Activated CD4-positive, alpha-beta T cell treated with anti-CD3 and anti-CD28 coated beads for 36 hours (primary cell): ENCODE results near the gene HMGB4. TPM values are rescaled to one million over a fixed set of nuclear protein-coding genes. Genes with fewer than 3 reads are reported as not detected.

ENCODE experiments used
- ATAC-seq: fragments of 200-7000 bp; cut with Tn5 transposase; one replicate; pipeline ENCODE4 v1.10.0; 2021; ENCODE audit warnings: mild to moderate bottlenecking, moderate library complexity
- CTCF ChIA-PET: fragments of 350-600 bp; sonication (Branson Sonifier 250); formaldehyde crosslinking; loops from one replicate; lab custom pipeline; 2021; ENCODE audit warnings: antibody characterized with exemption; lab: Charles Lee
- POLR2A ChIA-PET: fragments of 350-600 bp; sonication (Branson Sonifier 250); formaldehyde crosslinking; loops from one replicate; lab custom pipeline; 2021; ENCODE audit warnings: antibody characterized with exemption, inconsistent platforms; lab: Charles Lee
- DNase-seq: peaks from one replicate; pipeline ENCODE4 v3.0.0-alpha.2; 2020
- H3K27ac Mint-ChIP-seq: one replicate; pipeline ENCODE4 v1.8.0; 2021; ENCODE audit warnings: mixed read lengths
- H3K27me3 Mint-ChIP-seq: one replicate; pipeline ENCODE4 v1.8.0; 2021; ENCODE audit warnings: mixed read lengths
- H3K36me3 Mint-ChIP-seq: one replicate; pipeline ENCODE4 v1.8.0; 2021; ENCODE audit warnings: low read depth, mixed read lengths
- H3K4me1 Mint-ChIP-seq: one replicate; pipeline ENCODE4 v1.8.0; 2021; ENCODE audit warnings: mixed read lengths
- H3K4me3 Mint-ChIP-seq: one replicate; pipeline ENCODE4 v1.8.0; 2021; ENCODE audit warnings: mild to moderate bottlenecking, moderate library complexity, mixed read lengths
- H3K9me3 Mint-ChIP-seq: one replicate; pipeline ENCODE4 v1.8.0; 2021; ENCODE audit warnings: low read depth, mixed read lengths
- intact Hi-C, 2 experiments: fragments of 100-400 bp; cut with DNase I in 1 of 2; cut with micrococcal nuclease in 1 of 2; formaldehyde crosslinking; loops; one replicate each; pipeline versions ENCODE4 v1.14.2 to v1.15.1; 2022 to 2024; cut with DNase I, micrococcal nuclease
- total RNA-seq, 2 experiments: library from RNA; stranded (reverse); gene quantifications; one replicate each; pipeline ENCODE4 v1.2.3, GENCODE V29; 2021

HMGB4 gene
- total RNA-seq, 2 experiments from 2014 or later: not detected

DNA sequence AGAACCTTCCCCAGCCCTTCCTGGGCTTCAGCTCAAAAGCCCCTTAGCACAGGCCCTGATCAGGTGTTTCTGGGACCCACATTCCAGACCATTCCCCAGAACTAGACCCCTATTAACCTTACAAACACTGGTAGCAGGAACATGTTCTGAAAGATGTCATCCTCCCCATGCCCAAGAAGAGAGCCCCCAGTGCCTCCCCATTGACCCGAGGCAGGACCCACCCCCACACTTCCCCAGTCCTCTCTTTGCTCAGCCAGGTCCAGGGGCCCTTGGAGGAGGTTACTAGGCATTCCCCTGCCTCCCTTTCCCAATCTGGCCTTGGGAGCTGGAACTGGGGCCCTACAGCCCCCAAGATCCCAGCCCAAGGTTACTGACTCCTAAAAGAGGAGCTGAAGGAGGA, 38.9 kb upstream of the HMGB4 start:
- DNase-seq (no peak), ATAC-seq (no peak)
- no peak overlapping the region for H3K27ac Mint-ChIP-seq
- intact Hi-C loops: no loop called here
- peaks cover 14% of the 10 kb centered on the region for H3K27me3 Mint-ChIP-seq
- ChIA-PET POLR2A (no interaction called here), CTCF (no interaction called here)
- peaks cover 3% of the 10 kb centered on the region for H3K9me3 Mint-ChIP-seq
- H3K4me1 Mint-ChIP-seq: no peaks in the 10 kb centered on the region
- H3K36me3 Mint-ChIP-seq: no peaks in the 10 kb centered on the region
- H3K4me3 Mint-ChIP-seq: no peak overlapping the region

DNA sequence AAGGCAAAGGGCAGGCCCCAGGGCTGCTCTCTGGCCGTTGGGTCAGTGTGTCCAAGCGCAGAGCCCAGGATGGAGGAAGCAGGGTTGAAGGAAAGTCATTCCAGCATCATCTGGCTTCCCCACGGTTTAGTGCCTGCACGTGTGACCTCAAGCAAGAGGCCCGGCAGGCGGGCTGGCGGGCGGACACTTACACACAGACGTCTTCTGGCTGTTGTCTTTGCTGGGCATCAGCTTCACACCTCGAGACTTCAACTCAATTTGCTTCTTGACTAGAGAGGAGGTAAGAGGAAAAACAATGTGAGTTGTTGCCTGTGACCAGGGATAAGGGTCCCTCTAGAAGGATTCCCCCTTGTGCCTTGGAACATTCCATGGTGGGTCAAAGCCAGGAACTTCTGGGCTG, 38.4 kb upstream of the HMGB4 start:
- intact Hi-C loops: no loop called here
- ChIA-PET CTCF (no interaction called here), POLR2A (no interaction called here)
- no peaks in the 10 kb centered on the region for H3K36me3 Mint-ChIP-seq
- H3K27me3 Mint-ChIP-seq: peaks cover 14% of the 10 kb centered on the region
- DNase-seq: no peak
- H3K4me1 Mint-ChIP-seq: no peaks in the 10 kb centered on the region
- H3K9me3 Mint-ChIP-seq: peaks cover 3% of the 10 kb centered on the region
- no peak for ATAC-seq
- H3K27ac Mint-ChIP-seq: no peak overlapping the region
- H3K4me3 Mint-ChIP-seq: no peak overlapping the region

DNA sequence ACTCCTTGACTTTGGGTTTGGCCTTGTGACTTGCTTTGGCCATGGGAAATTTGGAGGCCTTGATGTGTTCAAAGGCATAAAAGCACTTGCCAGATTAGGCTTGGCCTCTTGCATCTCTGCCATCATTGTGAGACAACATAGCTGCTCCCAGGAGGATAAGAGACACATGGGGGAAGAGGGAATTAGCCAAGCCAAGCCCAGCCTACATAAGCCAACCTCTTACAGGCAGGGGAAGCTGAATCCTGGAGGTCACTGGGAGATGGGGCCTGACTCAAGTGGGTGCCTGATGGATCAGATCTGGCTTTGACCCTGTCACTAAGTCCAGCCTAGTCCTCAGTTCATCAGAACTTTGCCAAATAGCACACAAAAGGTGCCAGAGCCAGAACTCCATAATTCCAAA, 37.6 kb upstream of the HMGB4 start:
- CTCF ChIA-PET: no interaction called here
- Mint-ChIP-seq H3K4me3 (no peak overlapping the region), H3K27me3 (peaks cover 14% of the 10 kb centered on the region), H3K36me3 (no peaks in the 10 kb centered on the region), H3K27ac (no peak overlapping the region), H3K9me3 (peaks cover 3% of the 10 kb centered on the region), H3K4me1 (no peaks in the 10 kb centered on the region)
- intact Hi-C loops: no loop called here
- POLR2A ChIA-PET: no interaction called here
- no peak for ATAC-seq
- no peak for DNase-seq

DNA sequence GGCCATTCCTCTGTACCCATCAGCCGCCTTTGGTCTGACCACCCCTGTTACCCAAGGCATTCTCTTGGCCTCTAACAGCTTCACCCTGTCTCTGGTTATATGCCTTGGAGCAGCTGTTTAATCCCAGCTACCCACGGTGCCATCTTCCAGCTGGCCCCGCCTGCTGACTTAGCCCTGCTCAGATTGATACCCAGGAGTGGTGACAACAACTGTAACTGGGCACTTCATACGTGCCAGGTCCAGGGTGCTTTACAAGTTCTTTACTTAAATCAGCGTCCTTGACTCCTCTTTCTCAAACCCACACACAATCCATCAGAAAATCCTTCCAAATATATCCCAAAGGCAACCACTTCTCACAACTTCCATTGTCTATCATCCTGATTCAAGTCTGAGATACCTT, 37.2 kb upstream of the HMGB4 start:
- H3K36me3 Mint-ChIP-seq: no peaks in the 10 kb centered on the region
- DNase-seq (no peak), ATAC-seq (no peak)
- intact Hi-C loops: no loop called here
- peaks cover 3% of the 10 kb centered on the region for H3K9me3 Mint-ChIP-seq
- ChIA-PET POLR2A (no interaction called here), CTCF (no interaction called here)
- peaks cover 12% of the 10 kb centered on the region for H3K27me3 Mint-ChIP-seq
- no peak overlapping the region for H3K4me3 Mint-ChIP-seq
- H3K27ac Mint-ChIP-seq: no peak overlapping the region
- H3K4me1 Mint-ChIP-seq: no peaks in the 10 kb centered on the region

DNA sequence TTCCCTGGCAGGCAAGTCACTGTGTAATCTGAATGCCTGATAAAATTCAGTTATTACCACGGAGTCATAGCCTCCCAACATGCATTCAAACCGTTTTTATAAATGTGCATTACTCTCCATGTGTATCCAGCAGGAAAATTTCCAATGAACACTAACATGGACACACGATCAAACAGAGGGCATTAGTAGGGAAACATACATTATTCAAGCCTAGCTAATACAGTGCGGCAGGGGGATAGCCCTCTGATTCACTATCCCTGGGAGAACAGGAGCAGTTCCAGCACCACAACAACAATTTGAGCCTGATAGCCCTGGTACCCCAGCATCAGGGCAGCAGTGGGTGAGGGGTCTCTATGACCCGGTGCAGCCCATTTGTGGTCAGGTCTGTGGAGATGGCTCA, 35.8 kb upstream of the HMGB4 start:
- intact Hi-C loops: no loop called here
- DNase-seq (no peak), ATAC-seq (no peak)
- H3K9me3 Mint-ChIP-seq: peaks cover 3% of the 10 kb centered on the region
- H3K36me3 Mint-ChIP-seq: no peaks in the 10 kb centered on the region
- H3K4me1 Mint-ChIP-seq: no peaks in the 10 kb centered on the region
- peaks cover 7% of the 10 kb centered on the region for H3K27me3 Mint-ChIP-seq
- no peak overlapping the region for H3K4me3 Mint-ChIP-seq
- no peak overlapping the region for H3K27ac Mint-ChIP-seq
- CTCF ChIA-PET: no interaction called here
- POLR2A ChIA-PET: no interaction called here

DNA sequence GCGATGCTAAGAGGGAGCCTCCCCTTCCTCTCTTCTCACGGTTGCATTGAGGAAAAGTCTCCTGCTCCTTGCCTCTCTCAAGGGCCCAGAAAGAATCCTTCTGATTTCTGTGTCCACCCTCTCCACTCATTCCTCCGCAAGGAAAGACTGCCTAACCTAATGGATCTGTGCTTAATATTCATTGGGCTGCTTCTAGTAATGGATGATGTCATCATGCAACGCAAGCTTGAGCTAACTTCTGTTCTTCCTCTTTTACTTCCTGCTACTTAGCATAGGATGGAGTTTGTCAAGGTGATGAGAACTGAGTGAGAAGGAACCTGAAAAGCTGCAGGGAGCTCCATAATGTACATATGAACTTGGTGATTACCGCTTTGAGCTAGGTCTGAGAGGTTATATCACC, 35.2 kb upstream of the HMGB4 start:
- POLR2A ChIA-PET: no interaction called here
- no peaks in the 10 kb centered on the region for H3K4me1 Mint-ChIP-seq

DNA sequence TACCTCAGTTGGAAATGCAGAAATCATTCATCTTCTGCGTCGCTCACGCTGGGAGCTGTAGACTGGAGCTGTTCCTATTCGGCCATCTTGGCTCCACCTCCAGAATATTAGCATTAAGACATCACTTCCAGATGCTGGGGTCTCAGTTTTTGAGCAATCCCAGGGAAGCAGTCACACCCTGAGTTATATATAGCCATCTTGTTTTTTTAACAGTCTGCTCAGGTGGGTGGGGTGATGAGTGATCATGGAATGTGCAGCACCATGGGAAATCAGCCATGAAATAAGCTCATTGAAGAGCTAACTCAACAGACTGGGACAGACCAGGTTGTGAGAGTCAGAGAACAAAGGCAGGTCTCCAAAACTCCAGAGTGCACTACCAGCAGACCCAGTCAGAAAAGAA, 27.0 kb upstream of the HMGB4 start:
- Mint-ChIP-seq H3K27me3 (peaks cover 2% of the 10 kb centered on the region), H3K4me1 (no peaks in the 10 kb centered on the region), H3K27ac (no peak overlapping the region), H3K36me3 (no peaks in the 10 kb centered on the region), H3K9me3 (peaks cover 5% of the 10 kb centered on the region), H3K4me3 (no peak overlapping the region)
- ChIA-PET CTCF (interaction anchor here (0.6 kb wide), 1 partner anchor 15 kb away, joined by 3 read pairs; no protein-coding TSS in a partner anchor), POLR2A (no interaction called here)
- intact Hi-C loops: no loop called here
- ATAC-seq (no peak), DNase-seq (no peak)

More for the DNA sequence above, 35.2 kb upstream of the HMGB4 start:
- ATAC-seq: no peak
- intact Hi-C loops: no loop called here
- no peaks in the 10 kb centered on the region for H3K36me3 Mint-ChIP-seq
- H3K27me3 Mint-ChIP-seq: peaks cover 7% of the 10 kb centered on the region
- H3K9me3 Mint-ChIP-seq: peaks cover 3% of the 10 kb centered on the region
- H3K4me3 Mint-ChIP-seq: no peak overlapping the region
- DNase-seq: no peak
- CTCF ChIA-PET: no interaction called here
- H3K27ac Mint-ChIP-seq: no peak overlapping the region

DNA sequence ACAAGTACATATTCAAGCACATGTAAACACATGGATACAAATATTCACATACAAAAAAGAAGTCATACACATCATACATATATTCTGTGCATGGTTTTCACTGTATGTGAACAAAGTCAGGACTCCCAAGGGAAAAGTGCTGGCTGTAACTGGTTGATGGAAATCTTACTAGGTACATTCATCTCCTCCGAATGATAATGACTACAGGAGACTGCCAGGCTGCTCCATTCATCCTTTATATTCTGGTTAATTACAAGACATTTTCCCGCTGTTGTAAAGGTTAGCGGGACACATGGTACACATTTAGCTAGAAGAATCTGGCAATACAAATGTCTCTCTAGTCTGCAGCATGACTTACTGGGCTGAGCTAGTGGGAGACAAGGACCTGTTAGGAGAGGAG, 26.2 kb upstream of the HMGB4 start:
- intact Hi-C loops: no loop called here
- Mint-ChIP-seq H3K27ac (no peak overlapping the region), H3K4me3 (no peak overlapping the region), H3K9me3 (peaks cover 5% of the 10 kb centered on the region), H3K36me3 (no peaks in the 10 kb centered on the region), H3K4me1 (no peaks in the 10 kb centered on the region), H3K27me3 (peaks cover 2% of the 10 kb centered on the region)
- no peak for DNase-seq
- no peak for ATAC-seq
- ChIA-PET CTCF (no interaction called here), POLR2A (no interaction called here)

DNA sequence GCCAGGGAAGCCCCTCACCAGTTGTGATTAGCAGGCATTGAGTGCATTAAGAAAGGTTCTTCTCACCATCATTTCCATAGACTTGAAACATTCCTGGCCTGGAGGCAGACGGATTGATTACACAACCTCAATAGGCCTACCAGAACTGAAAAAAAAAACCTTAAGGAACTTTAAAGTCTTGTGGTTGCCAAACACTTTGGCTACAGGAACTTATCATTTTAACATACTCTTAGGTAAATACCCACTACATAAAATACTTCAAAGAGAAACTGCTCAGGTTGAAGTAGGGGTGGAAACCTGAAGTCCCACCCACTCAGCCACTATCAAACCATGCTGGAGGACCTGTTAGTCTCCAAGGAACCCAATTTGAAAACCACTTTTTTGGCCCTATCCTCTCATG, 22.4 kb upstream of the HMGB4 start:
- intact Hi-C loops: no loop called here
- Mint-ChIP-seq H3K27ac (no peak overlapping the region), H3K9me3 (peaks cover 5% of the 10 kb centered on the region), H3K4me3 (no peak overlapping the region), H3K4me1 (no peaks in the 10 kb centered on the region), H3K27me3 (peaks cover 2% of the 10 kb centered on the region), H3K36me3 (no peaks in the 10 kb centered on the region)
- ChIA-PET CTCF (no interaction called here), POLR2A (no interaction called here)
- DNase-seq (no peak), ATAC-seq (no peak)

DNA sequence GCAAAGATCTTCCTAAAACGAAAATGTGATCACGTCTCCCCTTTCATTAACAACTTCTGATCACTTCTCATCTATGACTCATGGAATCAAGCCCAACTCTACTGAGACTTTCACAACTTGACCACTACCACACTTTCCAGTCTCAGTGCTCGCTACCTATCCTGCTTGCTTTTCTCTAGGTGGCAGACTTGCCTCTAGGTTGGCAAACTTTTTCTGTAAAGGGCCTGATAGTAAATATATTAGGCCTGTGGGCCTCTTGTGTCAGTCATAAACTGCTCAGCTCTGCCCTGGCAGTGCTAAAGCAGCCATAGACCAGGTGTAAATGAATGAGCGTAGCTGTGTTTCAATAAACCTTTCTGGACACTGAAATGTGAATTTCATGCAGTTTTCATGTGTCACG, 21.5 kb upstream of the HMGB4 start:
- Mint-ChIP-seq H3K9me3 (no peaks in the 10 kb centered on the region), H3K36me3 (no peaks in the 10 kb centered on the region), H3K27me3 (peaks cover 2% of the 10 kb centered on the region), H3K27ac (no peak overlapping the region), H3K4me3 (no peak overlapping the region), H3K4me1 (no peaks in the 10 kb centered on the region)
- POLR2A ChIA-PET: no interaction called here
- no peak for ATAC-seq
- CTCF ChIA-PET: interaction anchor here (0.5 kb wide), 1 partner anchor 62 kb away, joined by 3 read pairs; no protein-coding TSS in a partner anchor
- no peak for DNase-seq
- intact Hi-C loops: no loop called here

DNA sequence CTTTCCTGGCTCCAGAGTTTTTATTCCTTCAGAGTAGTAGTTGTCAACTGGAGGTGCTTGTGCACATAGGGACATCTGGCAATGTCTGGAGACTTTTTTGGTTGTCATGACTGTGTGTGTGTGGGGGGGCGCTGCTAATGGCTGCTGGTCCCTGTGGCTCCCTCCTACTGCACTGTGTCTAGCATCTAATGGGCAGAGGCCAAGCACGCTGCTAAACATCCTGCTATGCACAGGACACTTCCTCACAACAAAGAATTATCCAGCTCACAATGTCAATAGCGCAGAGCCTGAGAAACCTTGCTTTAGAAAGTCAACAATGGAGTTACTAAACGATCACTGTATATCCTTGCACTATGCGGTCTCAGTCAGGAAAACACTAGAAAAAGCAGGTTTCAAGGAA, 19.7 kb upstream of the HMGB4 start:
- intact Hi-C loops: no loop called here
- Mint-ChIP-seq H3K4me3 (no peak overlapping the region), H3K27me3 (peaks cover 4% of the 10 kb centered on the region), H3K36me3 (no peaks in the 10 kb centered on the region), H3K4me1 (no peaks in the 10 kb centered on the region), H3K9me3 (no peaks in the 10 kb centered on the region), H3K27ac (no peak overlapping the region)
- POLR2A ChIA-PET: no interaction called here
- DNase-seq (no peak), ATAC-seq (no peak)
- CTCF ChIA-PET: no interaction called here

DNA sequence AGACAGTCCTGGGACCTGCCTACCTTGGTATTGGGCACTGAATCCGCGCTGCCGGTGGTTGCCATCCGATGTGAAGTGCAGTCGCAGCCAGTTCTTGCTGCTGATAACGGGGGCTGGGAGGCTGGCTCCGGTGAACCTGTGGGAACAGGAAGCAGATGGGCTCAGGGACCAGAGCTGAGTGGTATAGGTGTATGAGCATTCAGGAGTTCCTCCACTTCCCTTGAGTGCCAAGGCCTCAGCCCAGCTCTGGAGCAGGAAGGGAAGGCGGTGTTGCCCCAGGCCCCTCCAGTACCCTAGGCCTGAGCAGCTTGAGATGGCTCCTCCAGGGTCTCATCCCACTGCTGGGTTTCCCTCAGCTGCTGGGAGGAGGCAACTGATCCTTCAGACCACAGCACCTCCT, 17.0 kb upstream of the HMGB4 start:
- Mint-ChIP-seq H3K27me3 (peaks cover 3% of the 10 kb centered on the region), H3K36me3 (no peaks in the 10 kb centered on the region), H3K9me3 (no peaks in the 10 kb centered on the region), H3K4me3 (no peak overlapping the region), H3K27ac (no peak overlapping the region), H3K4me1 (no peaks in the 10 kb centered on the region)
- ATAC-seq: no peak
- DNase-seq: no peak
- intact Hi-C loops: no loop called here
- ChIA-PET POLR2A (no interaction called here), CTCF (no interaction called here)
